Hepatocyte (in vitro differentiated cells): Measurements from ENCODE around the gene DHX15. TPM values are rescaled to one million over a fixed set of nuclear protein-coding genes. Genes with fewer than 3 reads are reported as not detected.

Experiments used
- DNase-seq: peaks from one replicate; pipeline ENCODE4 v3.0.0-alpha.2; 2016; ENCODE audit warnings: low spot score
- H2AFZ ChIP-seq: fragments of 200-600 bp; sonication (generic); 2 replicates; pipeline ENCODE4 v1.6.0; 2016; ENCODE audit warnings: antibody characterized with exemption, mild to moderate bottlenecking
- H3K27ac ChIP-seq: fragments of 200-600 bp; sonication (generic); 2 replicates; pipeline ENCODE4 v1.5.1; 2016; ENCODE audit warnings: mild to moderate bottlenecking
- H3K27me3 ChIP-seq: fragments of 200-600 bp; sonication (generic); 2 replicates; pipeline ENCODE4 v1.6.1; 2016
- H3K36me3 ChIP-seq: fragments of 200-600 bp; sonication (generic); replicated peaks from 2 replicates; pipeline ENCODE4 v1.5.1; 2016; ENCODE audit warnings: low read depth; ENCODE audit not compliant: insufficient read depth
- H3K4me1 ChIP-seq: fragments of 200-600 bp; sonication (generic); 2 replicates; pipeline ENCODE4 v1.5.1; 2016; ENCODE audit warnings: mild to moderate bottlenecking, moderate library complexity; ENCODE audit not compliant: insufficient read depth
- H3K4me2 ChIP-seq: fragments of 200-600 bp; sonication (generic); 2 replicates; pipeline ENCODE4 v1.6.0; 2016
- H3K4me3 ChIP-seq: fragments of 200-600 bp; sonication (generic); 2 replicates; pipeline ENCODE4 v1.5.1; 2016; ENCODE audit warnings: mild to moderate bottlenecking
- H3K79me2 ChIP-seq: fragments of 200-600 bp; sonication (generic); 2 replicates; pipeline ENCODE4 v1.6.0; 2017; ENCODE audit warnings: mild to moderate bottlenecking
- H3K9me2 ChIP-seq: fragments of 200-600 bp; sonication (generic); replicated peaks from 2 replicates; pipeline ENCODE4 v1.6.0; 2017; ENCODE audit warnings: mild to moderate bottlenecking; ENCODE audit not compliant: insufficient read depth
- H3K9me3 ChIP-seq: fragments of 200-600 bp; sonication (generic); 2 replicates; pipeline ENCODE4 v1.5.1; 2016; ENCODE audit warnings: low read depth, mild to moderate bottlenecking
- H4K20me1 ChIP-seq: fragments of 200-600 bp; sonication (generic); 2 replicates; pipeline ENCODE4 v1.6.0; 2016; ENCODE audit warnings: mild to moderate bottlenecking; ENCODE audit not compliant: insufficient read depth, poor library complexity, severe bottlenecking
- CTCF ChIP-seq: fragments of 200-600 bp; sonication (generic); IDR thresholded peaks from 2 replicates; pipeline ENCODE4 v1.5.1; 2016; ENCODE audit warnings: antibody characterized with exemption, mild to moderate bottlenecking; ENCODE audit not compliant: poor library complexity
- EZH2 ChIP-seq: fragments of 200-600 bp; sonication (generic); IDR thresholded peaks from 2 replicates; pipeline ENCODE4 v1.6.1; 2016; ENCODE audit warnings: antibody characterized with exemption, mild to moderate bottlenecking, borderline replicate concordance
- EZH2phosphoT487 ChIP-seq: fragments of 200-600 bp; sonication (generic); IDR thresholded peaks from one replicate; pipeline ENCODE4 v1.6.1; 2018; ENCODE audit warnings: antibody characterized with exemption, mild to moderate bottlenecking, low read depth, moderate library complexity; ENCODE audit not compliant: unreplicated experiment, severe bottlenecking
- WGBS: methylation state at CpG from one replicate; pipeline ENCODE4 v1.1.6; 2016; ENCODE audit warnings: low lambda C conversion rate; ENCODE audit errors: missing lambda C conversion rate; 5-methylcytosine and 5-hydroxymethylcytosine counted together
- polyA plus RNA-seq: library from polyadenylated mRNA; unstranded; fragments of >200 nt; fragmentation: Nextera tagmentation; extraction: Ambion mirVana; gene quantifications from 2 replicates; pipeline ENCODE4 v1.2.1, GENCODE V29; 2016
- total RNA-seq: library from RNA; depleted of rRNA; stranded (reverse); fragments of >200 nt; gene quantifications from 2 replicates; pipeline ENCODE4 v1.2.3, GENCODE V29; 2014

Gene DHX15
- total and polyA plus RNA-seq, 2 experiments from 2014 or later = 88.4 to 188 TPM

- Histone ChIP-seq H2AFZ (no peak overlapping the region), H3K4me2 (no peak overlapping the region), H3K4me1 (no peaks in the 10 kb centered on the region), H3K27me3 (no peaks in the 10 kb centered on the region), H3K79me2 (no peaks in the 10 kb centered on the region), H3K9me2 (no peaks in the 10 kb centered on the region), H3K27ac (no peak overlapping the region), H3K36me3 (no peaks in the 10 kb centered on the region), H3K4me3 (no peak overlapping the region), H4K20me1 (no peaks in the 10 kb centered on the region), H3K9me3 (no peaks in the 10 kb centered on the region)
- WGBS = 82% methylated on average over 3 of the region's 3 CpGs
- TF ChIP-seq EZH2phosphoT487 (no peak), CTCF (no peak), EZH2 (no peak)
- DNase-seq = no peak
These were observed 30.5 kb upstream of the DHX15 start for GRCh38 chr4:24614881-24615280.

GRCh38 chr4:24613502-24613901 is 29.1 kb upstream of the DHX15 start:
- Histone ChIP-seq H3K36me3 (no peaks in the 10 kb centered on the region), H3K9me2 (no peaks in the 10 kb centered on the region), H4K20me1 (no peaks in the 10 kb centered on the region), H3K79me2 (no peaks in the 10 kb centered on the region), H3K27ac (no peak overlapping the region), H2AFZ (no peak overlapping the region), H3K4me2 (no peak overlapping the region), H3K27me3 (no peaks in the 10 kb centered on the region), H3K4me3 (no peak overlapping the region), H3K4me1 (no peaks in the 10 kb centered on the region), H3K9me3 (no peaks in the 10 kb centered on the region)
- DNase-seq = no peak
- 92% methylated on average over 3 of the region's 3 CpGs for WGBS
- no peak for TF ChIP-seq CTCF
- no peak for TF ChIP-seq EZH2
- TF ChIP-seq EZH2phosphoT487 = no peak

GRCh38 chr4:24611575-24611974 is 27.2 kb upstream of the DHX15 start:
- DNase-seq = no peak
- 97% methylated on average over 11 of the region's 11 CpGs for WGBS
- no peaks in the 10 kb centered on the region for H3K36me3 ChIP-seq
- no peaks in the 10 kb centered on the region for H3K27me3 ChIP-seq
- no peaks in the 10 kb centered on the region for H3K79me2 ChIP-seq
- no peak overlapping the region for H3K4me2 ChIP-seq
- no peak overlapping the region for H3K4me3 ChIP-seq
- TF ChIP-seq CTCF = no peak
- no peak overlapping the region for H3K27ac ChIP-seq
- no peak overlapping the region for H2AFZ ChIP-seq
- no peaks in the 10 kb centered on the region for H3K4me1 ChIP-seq
- H3K9me2 ChIP-seq = no peaks in the 10 kb centered on the region
- H3K9me3 ChIP-seq = no peaks in the 10 kb centered on the region
- H4K20me1 ChIP-seq = no peaks in the 10 kb centered on the region

GRCh38 chr4:24607334-24607733 is 23.0 kb upstream of the DHX15 start:
- no peak overlapping the region for H3K4me2 ChIP-seq
- DNase-seq = no peak
- no peaks in the 10 kb centered on the region for H3K4me1 ChIP-seq
- H3K9me2 ChIP-seq = no peaks in the 10 kb centered on the region
- H4K20me1 ChIP-seq = no peaks in the 10 kb centered on the region
- no peaks in the 10 kb centered on the region for H3K27me3 ChIP-seq
- H3K36me3 ChIP-seq = no peaks in the 10 kb centered on the region
- H2AFZ ChIP-seq = no peak overlapping the region
- TF ChIP-seq CTCF = no peak
- TF ChIP-seq EZH2phosphoT487 = no peak
- no peak for TF ChIP-seq EZH2
- H3K79me2 ChIP-seq = no peaks in the 10 kb centered on the region
- no peak overlapping the region for H3K4me3 ChIP-seq
- H3K27ac ChIP-seq = no peak overlapping the region
- no peaks in the 10 kb centered on the region for H3K9me3 ChIP-seq
